Stimulated activated CD8-positive, alpha-beta memory T cell treated with anti-CD3 and anti-CD28 coated beads, Interleukin-15, amount 100 ng/mL, for 24 hours (primary cell): Measurements from ENCODE around the gene PARK7.
"Not testable (repeated sequence)": the region's sequence is repeated elsewhere in the genome, so short reads cannot be mapped to it uniquely, and the experiment has no call there.

ENCODE experiments used
- DNase-seq: peaks from one replicate; pipeline ENCODE4 v3.0.0-alpha.2; 2020; ENCODE audit warnings: low read depth

PARK7 gene

GRCh38 chr1:7961216-7962013 is at the start of gene PARK7:
Gene PARK7 (plus strand): TSS chr1:7961711. CDS start chr1:7962786, 1,075 bp downstream.
- peak; percentile 96 for DNase-seq

GRCh38 chr1:7912145-7912544 is 49.4 kb upstream of the PARK7 start:
- no peak for DNase-seq

- DNase-seq = no peak
Observed at GRCh38 chr1:7912743-7913557, 48.6 kb upstream of the PARK7 start.

GRCh38 chr1:7915826-7916500 is 45.5 kb upstream of the PARK7 start:
- no peak for DNase-seq

GRCh38 chr1:7916501-7916830 is 45.0 kb upstream of the PARK7 start:
- DNase-seq = no peak

- DNase-seq = not testable (repeated sequence)
Observed at GRCh38 chr1:7917971-7918370, 43.5 kb upstream of the PARK7 start.

- no peak for DNase-seq
Observed at GRCh38 chr1:7919880-7920279, 41.6 kb upstream of the PARK7 start.

GRCh38 chr1:7921796-7922195 is 39.7 kb upstream of the PARK7 start:
- DNase-seq = no peak

GRCh38 chr1:7922301-7922700 is 39.2 kb upstream of the PARK7 start:
- no peak for DNase-seq

- DNase-seq = not testable (repeated sequence)
Observed at GRCh38 chr1:7927061-7927460, 34.5 kb upstream of the PARK7 start.

GRCh38 chr1:7928247-7928646 is 33.3 kb upstream of the PARK7 start:
- DNase-seq = no peak

- DNase-seq = no peak
Observed at GRCh38 chr1:7929637-7930036, 31.9 kb upstream of the PARK7 start.

- no peak for DNase-seq
Observed at GRCh38 chr1:7930645-7931445, 30.7 kb upstream of the PARK7 start.

GRCh38 chr1:7931446-7931812 is 30.1 kb upstream of the PARK7 start:
- no peak for DNase-seq

- no peak for DNase-seq
Observed at GRCh38 chr1:7932524-7933138, 28.9 kb upstream of the PARK7 start.

- no peak for DNase-seq
Observed at GRCh38 chr1:7938070-7938469, 23.4 kb upstream of the PARK7 start.

- DNase-seq = no peak
Observed at GRCh38 chr1:7940034-7940433, 21.5 kb upstream of the PARK7 start.

- DNase-seq = peak; percentile 50
Observed at GRCh38 chr1:7940745-7941436, 20.6 kb upstream of the PARK7 start, which contains the start of gene TNFRSF9. Gene TNFRSF9 (minus strand): TSS chr1:7940839. CDS start chr1:7939994, 845 bp downstream.

- no peak for DNase-seq
Observed at GRCh38 chr1:7941437-7941793, 20.1 kb upstream of the PARK7 start.

GRCh38 chr1:7942214-7942921 is 19.1 kb upstream of the PARK7 start:
- no peak for DNase-seq
